Measurements from ENCODE around the gene DOCK4. TPM values are rescaled to one million over a fixed set of nuclear protein-coding genes. Genes with fewer than 3 reads are reported as not detected.

The DOCK4 gene
- total and polyA plus RNA-seq, 3 donors from 2014 or later = 5.4 to 17.1 (median 12.4) TPM

DNA sequence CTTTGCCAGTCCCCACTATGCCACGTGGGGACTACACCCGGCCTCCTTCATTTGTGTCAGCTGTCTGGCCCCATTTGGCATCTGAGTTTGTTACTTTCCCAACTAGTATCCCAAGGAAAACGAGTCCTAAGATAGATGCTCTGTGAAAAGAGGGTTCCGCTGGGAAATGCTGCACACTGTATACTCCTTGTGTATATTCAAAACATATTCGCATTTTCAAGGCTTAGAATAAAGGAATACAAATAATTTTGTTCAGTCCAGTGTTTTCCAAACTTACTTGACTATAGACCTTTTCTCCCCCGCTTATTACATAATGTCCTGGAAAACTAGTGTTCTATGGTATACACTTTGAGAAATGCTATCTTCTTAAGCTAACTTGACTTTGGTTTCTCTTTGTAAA is 476.1 kb downstream of the DOCK4 start:
- 61 to 62% methylated on average over 6 of the region's 6 CpGs for WGBS, 2 donors
- intact Hi-C loops (cut with DNase I; ENCODE audit: low total_unique reads) = no loop called here

DNA sequence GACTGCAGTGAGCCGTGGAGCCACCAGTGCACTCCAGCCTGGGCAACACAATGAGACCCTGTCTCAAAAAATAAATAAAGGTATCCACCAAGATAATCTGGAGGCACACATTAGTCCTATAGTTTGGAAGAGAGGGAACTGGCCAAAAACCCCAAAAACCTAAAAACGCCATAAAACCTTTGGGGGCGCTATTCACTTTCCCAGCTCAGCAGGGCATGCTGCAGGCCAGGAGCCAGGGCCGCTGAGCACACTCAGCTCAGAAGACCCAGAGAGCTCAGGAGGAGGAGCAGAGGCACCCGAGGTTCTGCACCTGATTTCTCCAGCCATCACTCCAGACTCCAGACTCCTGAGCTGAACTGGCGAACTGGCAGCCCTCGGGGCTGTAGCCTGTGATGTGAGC is 476.7 kb downstream of the DOCK4 start:
- Histone ChIP-seq H3K4me3 (no peak overlapping the region), H3K4me1 (no peaks in the 10 kb centered on the region), H3K36me3 (ENCODE audit: low read depth, missing control alignments) (no peaks in the 10 kb centered on the region), H3K27me3 (no peaks in the 10 kb centered on the region), H3K27ac (no peak overlapping the region), H3K9me3 (no peaks in the 10 kb centered on the region)
- no peak for DNase-seq
- intact Hi-C loops (cut with DNase I; ENCODE audit: low total_unique reads) = no loop called here
- WGBS, 2 donors = 66 to 75% methylated on average over 7 of the region's 7 CpGs
- no peak for TF ChIP-seq POLR2A (IDR thresholded peaks at IDR 0.05)
- TF ChIP-seq, protein P1, sequence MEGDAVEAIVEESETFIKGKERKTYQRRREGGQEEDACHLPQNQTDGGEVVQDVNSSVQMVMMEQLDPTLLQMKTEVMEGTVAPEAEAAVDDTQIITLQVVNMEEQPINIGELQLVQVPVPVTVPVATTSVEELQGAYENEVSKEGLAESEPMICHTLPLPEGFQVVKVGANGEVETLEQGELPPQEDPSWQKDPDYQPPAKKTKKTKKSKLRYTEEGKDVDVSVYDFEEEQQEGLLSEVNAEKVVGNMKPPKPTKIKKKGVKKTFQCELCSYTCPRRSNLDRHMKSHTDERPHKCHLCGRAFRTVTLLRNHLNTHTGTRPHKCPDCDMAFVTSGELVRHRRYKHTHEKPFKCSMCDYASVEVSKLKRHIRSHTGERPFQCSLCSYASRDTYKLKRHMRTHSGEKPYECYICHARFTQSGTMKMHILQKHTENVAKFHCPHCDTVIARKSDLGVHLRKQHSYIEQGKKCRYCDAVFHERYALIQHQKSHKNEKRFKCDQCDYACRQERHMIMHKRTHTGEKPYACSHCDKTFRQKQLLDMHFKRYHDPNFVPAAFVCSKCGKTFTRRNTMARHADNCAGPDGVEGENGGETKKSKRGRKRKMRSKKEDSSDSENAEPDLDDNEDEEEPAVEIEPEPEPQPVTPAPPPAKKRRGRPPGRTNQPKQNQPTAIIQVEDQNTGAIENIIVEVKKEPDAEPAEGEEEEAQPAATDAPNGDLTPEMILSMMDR (IDR thresholded peaks at IDR 0.05) = no peak

More for the DNA sequence above, 476.1 kb downstream of the DOCK4 start:
- Histone ChIP-seq H3K4me1 (peaks cover 4% of the 10 kb centered on the region), H3K27ac (no peak overlapping the region), H3K4me3 (no peak overlapping the region), H3K27me3 (no peaks in the 10 kb centered on the region), H3K36me3 (ENCODE audit: low read depth, missing control alignments) (no peaks in the 10 kb centered on the region), H3K9me3 (no peaks in the 10 kb centered on the region)
- no peak for DNase-seq
- TF ChIP-seq, protein P1 (IDR thresholded peaks at IDR 0.05) = no peak
- TF ChIP-seq POLR2A (IDR thresholded peaks at IDR 0.05) = no peak

DNA sequence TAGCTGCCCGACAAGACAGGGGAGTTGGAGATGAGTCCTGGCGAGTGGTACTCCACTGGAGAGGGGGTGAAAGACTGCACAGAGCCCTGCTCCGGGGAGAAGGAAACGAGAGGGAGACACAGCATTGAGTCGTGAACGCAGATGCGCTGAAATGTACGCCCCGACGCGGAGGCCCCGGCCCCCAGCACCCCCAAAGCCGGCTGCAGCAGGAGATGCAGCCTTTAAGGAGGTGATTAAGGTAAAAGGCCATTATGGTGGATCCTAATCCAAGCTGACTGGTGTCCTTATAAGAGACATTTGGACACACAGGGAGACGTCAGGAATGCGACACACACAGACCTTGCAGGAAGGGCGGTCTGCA is 477.6 kb downstream of the DOCK4 start:
- peak overlapping the region; percentile 15 to 32 for H3K4me3 ChIP-seq
- 63 to 75% methylated on average over 15 to 16 of the region's 16 CpGs for WGBS, 2 donors
- intact Hi-C loops (cut with DNase I; ENCODE audit: low total_unique reads) = no loop called here

DNA sequence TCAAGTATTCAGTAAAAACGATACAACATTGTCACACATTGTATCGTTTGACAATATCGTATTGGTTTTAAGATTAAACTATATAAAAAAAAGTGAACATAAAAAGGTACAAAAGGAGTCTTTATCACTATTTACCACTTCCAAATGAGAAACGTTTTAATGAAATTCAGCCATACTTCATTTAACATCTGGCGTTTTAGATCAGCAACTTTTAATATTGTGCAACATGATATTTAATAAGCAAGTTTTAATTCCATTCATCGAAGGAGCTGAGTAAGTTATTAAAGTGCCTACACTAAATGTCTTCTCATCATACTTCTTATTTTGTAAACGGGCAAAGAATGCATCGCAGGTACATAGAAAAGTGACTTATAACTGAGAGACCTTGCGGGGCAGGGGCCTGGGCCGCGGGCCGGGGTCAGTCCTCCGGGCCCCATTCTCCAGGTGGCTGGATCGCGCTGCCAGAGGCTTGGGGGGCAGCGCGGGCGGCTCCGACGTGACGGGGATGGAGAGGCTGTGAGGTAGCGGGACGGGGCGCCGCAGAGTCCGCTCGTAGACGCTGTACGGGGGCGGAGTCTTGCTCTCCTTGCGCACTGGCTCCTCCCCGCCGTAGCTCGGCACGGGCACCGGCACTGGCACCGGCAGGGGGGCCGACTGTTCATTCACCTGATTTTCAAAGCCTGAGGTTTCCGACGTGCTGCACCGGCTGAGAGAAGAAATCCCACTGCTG is 478.1 kb downstream of the DOCK4 start:
- Histone ChIP-seq H3K9me3 (no peaks in the 10 kb centered on the region), H3K27me3 (no peaks in the 10 kb centered on the region), H3K36me3 (ENCODE audit: low read depth, missing control alignments) (no peaks in the 10 kb centered on the region), H3K4me3 (peak overlapping the region; percentile 15 to 32), H3K4me1 (no peaks in the 10 kb centered on the region), H3K27ac (no peak overlapping the region)
- WGBS, 2 donors = 64 to 68% methylated on average over 41 of the region's 41 CpGs
- DNase-seq = no peak
- TF ChIP-seq POLR2A (IDR thresholded peaks at IDR 0.05) = no peak
- TF ChIP-seq, protein P1 (IDR thresholded peaks at IDR 0.05) = no peak
- intact Hi-C loops (cut with DNase I; ENCODE audit: low total_unique reads) = no loop called here

More for the DNA sequence above, 477.6 kb downstream of the DOCK4 start:
- Histone ChIP-seq H3K36me3 (ENCODE audit: low read depth, missing control alignments) (no peaks in the 10 kb centered on the region), H3K27me3 (no peaks in the 10 kb centered on the region), H3K27ac (no peak overlapping the region), H3K9me3 (no peaks in the 10 kb centered on the region), H3K4me1 (no peaks in the 10 kb centered on the region)
- TF ChIP-seq, protein P1 (IDR thresholded peaks at IDR 0.05) = no peak
- TF ChIP-seq POLR2A (IDR thresholded peaks at IDR 0.05) = no peak
- no peak for DNase-seq

DNA sequence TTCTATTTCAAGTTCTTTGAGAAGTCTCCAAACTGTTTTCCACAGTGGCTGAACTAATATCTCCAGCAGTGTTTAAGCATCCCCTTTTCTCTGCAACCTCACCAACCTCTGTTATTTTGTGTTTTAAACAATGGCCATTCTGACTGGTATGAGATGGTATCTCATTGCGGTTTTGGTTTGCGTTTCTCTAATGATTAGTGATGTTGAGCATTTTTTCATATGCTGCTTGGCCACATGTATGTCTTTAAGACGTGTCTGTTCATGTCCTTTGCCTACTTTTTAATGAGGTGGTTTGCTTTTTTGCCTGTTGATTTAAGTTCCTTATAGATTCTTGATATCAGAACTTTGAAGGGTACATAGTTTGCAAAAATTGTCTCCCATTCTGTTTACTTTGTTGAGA is 487.3 kb downstream of the DOCK4 start:
- DNase-seq = no peak
- WGBS, 2 donors = 89 to 99% methylated on average over 3 of the region's 3 CpGs
- no peak overlapping the region for H3K27ac ChIP-seq

More for the DNA sequence above, 487.3 kb downstream of the DOCK4 start:
- Histone ChIP-seq H3K36me3 (ENCODE audit: low read depth, missing control alignments) (no peaks in the 10 kb centered on the region), H3K4me1 (no peaks in the 10 kb centered on the region), H3K9me3 (no peaks in the 10 kb centered on the region), H3K27me3 (no peaks in the 10 kb centered on the region), H3K4me3 (no peak overlapping the region)
- intact Hi-C loops (cut with DNase I; ENCODE audit: low total_unique reads) = no loop called here
- TF ChIP-seq, protein P1 (IDR thresholded peaks at IDR 0.05) = no peak
- TF ChIP-seq POLR2A (IDR thresholded peaks at IDR 0.05) = no peak

All from testis (tissue), 3 donors.